NCI-H2171 (cell line): Measurements from ENCODE around the gene PLA2G2C.

Source experiments
- DNase-seq: peaks from one replicate; lab custom pipeline; 2025; lab: John Stamatoyannopoulos, UW

The PLA2G2C gene

DNA sequence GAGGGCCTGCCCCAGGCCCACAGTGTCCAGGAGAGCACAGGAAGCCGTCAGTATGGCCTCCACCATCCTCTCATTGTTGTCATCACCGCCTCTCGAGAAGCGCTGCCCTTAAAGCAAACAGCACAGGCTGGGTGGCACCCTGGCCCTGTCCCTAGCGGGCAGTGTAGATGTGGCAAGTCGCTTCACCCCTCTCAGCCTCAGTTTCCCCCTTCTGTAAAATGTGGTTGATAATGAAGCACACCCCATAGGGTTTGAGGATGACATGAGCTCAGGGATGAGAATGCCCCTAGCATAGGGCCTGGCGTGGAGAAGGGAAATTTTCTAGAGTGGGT is 33.8 kb downstream of the PLA2G2C start:
- no peak for DNase-seq

DNA sequence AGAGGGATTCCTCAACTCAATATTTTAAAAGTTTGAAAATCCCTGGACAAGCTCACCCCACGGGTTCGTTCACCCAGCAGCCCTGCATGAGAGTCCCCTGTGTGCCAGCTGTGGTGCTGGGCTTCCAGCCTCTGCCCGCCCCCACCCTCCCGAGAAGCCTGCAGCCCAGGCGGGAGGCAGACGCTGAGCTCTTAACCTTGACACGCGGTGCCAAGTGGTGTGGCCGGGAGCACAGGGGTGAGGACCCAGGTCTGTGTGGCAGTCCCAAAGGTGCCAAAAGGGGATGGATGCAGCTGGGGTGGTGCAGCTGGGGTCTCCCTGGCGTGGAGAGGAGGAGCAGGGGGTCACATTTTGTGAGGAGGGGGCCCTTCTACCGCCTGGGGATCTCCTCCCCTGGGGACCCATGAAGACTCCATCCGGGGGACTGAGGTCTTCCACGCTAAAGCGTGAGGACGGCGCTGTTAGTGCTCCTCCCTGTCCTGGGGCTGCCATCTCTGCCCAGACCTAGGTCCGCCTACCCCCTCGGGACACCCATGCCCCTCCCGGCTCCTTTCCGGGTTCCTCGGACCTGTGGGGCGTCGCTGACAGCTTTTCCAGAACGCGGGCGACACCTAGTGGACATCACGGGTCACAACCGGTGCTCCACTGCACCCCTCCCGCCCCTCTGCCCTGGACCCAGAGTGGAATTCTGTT is 34.3 kb downstream of the PLA2G2C start:
- peak; percentile 78 for DNase-seq

DNA sequence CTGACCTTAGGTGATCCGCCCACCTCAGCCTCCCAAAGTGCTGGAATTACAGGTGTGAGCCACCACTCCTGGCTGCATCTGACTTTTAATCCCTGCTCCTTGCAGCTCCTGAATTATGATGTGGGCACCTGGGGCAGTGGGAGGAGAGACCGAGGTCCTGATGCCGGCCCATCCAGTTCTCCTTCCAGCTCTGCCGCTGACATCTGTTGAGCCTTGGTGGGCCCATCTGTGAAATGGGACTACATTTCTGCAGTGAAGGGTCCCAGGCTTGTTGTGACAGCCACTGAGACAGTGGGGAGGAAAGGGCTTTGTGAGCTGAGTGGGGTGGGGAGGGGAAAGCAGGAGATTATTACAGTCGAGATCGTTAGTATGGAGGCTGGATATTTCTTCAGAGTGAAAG is 35.3 kb downstream of the PLA2G2C start:
- no peak for DNase-seq

DNA sequence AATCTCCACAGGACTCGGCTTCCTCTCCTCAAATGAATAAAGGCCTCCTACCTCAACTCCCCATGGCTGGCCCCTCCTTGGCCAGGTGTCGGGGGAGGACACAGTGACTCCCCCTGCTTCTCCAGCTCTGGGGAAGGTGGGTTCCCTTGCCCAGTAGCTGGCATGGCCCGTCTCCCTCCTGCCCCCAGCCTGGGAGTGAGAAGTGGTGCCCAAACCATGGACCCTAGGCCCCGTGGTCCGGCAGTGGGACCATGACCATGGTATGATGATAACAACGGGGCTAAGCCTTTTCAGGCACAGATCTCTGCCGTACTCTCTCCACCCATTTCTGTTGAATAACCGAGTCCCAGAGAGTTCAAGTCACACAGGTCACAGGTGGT is 36.0 kb downstream of the PLA2G2C start:
- DNase-seq, result no peak

DNA sequence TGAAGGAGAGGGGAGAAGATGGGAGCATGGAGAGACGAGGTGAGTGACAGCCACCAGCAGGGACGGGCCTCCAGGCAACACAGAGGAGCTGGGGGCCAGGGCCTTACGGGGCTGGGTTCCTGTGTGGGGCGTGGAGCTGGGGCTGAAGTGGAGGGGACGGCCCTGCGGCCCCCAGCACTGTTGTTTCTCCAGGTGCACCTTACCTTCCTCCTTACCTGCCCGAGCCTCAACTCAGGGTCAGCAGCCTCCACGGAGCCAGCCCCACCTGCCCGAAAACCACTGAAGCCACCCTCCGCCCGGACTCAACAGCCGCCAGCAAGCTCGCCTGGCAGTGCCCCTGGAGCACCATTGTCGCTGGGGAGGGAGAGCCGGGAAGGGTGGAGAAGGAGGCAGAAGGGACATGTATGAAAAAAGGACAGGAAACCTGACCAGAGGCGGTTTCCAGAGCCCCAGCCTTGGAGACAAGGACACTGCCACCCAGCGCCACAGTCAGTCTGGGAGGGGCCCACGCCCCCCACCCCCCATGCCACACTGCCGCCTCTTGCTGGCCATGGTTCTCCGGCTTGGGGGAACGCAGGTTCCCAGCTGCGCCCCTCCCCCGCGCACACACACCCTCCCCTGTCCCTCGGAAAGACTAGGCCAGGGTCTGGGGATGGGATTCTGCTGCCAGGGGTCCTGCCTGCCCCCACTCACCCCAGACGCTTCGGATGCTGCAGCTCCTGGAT is 36.6 kb downstream of the PLA2G2C start:
- DNase-seq, result no peak

DNA sequence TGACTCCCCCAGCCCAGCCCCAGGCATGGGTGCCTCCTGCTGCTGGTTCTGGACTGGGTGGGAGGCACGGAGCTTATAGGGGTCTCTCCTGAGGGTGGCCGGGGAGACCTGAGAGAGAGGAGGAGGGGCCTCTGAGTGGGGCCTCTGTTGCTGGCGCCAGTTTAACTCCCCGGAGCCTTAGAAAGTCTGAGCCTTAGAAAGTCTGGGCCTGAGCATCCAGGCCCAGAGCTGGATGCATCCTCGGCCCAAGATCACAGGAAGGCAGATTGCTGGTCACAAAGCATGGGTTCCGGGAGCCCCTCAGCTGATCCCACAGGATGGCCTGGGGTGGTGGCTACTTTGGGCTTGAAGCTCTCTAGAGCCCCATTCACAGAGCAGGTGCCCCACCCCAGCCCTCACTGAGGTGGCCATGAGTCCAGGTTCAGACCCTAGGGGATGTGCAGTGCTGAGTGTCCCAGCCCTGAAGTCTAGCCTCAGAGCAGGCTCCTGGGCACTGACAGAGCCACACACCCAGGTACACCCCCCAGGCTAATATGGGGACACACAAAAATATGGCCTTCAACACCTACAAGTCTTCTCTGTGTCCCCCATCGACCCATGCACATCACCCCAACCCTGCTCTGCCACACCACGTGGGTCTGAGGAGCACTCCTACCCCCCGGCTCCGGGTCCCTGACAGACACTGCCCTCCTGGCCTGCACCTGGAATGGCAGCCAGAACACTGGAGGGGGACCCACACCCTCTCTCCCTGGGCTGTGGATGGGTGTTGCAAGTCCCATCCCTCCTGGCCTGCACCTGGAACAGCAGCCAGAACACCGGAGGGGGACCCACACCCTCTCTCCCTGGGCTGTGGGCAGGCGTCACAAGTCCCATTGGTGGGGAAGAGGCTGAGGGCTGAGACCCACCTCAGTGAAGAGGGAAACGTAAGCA is 37.5 kb downstream of the PLA2G2C start:
- DNase-seq, result no peak

DNA sequence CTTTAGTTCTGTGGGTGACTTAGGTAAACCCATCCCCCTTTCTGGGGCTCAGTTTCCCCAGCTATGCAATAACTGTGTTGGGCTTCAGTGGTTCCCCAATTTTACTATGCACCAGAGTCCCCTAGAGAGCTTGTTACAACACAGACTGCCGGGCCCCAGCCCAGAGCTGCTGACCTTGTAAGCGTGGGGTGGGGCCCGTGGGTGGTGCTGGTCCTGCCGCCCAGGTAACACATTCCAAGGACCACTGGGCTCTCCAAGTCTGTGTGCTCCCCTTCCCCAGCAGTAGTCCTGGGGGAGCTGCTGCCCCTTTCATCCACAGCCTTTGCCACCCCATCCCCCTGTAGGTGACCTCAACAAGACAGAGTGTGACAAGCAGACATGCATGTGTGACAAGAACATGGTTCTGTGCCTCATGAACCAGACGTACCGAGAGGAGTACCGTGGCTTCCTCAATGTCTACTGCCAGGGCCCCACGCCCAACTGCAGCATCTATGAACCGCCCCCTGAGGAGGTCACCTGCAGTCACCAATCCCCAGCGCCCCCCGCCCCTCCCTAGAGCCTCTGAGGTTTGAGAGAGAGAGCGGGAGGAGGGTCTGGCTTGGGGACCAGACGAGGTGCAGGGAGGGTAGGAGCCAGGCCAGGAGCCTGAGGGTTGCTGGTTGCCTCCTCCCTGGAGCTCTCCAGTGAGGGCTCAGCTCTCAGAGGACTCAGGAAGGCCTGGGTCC is 38.3 kb downstream of the PLA2G2C start:
- no peak for DNase-seq

DNA sequence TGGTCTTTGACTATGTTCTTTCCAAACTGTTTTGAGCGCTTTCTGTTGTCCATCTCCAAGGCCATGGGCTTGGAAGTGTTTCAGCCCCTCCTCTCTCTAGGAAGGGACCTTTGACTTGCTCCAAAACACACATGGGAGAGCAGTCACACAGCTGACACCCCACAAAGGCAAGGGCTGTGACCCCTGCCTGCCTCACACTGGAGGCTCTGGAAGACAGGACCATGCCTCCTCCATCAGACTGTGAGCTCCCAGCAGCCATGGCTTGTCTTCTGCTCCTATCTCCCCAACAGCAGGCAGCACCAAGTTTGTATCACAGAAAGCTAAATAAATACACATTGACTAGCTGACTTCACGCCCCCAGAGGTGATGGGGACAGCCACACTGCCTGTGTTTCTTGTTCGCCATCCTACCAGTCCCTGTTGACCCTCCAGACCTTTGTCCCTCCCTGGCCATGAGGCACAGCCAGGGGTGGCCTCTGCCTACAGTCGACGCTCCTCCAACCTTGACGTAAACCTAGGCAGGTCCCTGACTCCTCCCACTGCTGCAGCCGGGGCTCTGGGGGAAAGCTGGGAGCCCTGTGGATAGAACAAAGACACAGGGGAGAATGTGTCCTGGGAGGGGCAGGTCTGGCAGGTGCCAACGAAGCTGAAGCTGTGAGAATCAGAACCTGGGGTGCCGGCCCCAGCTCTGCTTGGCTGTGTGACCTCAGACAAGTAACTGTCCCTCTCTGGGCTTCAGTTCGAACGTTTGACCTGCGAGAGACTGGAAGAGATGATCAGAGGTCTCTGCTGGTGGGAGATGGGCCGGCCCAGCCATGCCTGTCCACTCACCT is 42.4 kb downstream of the PLA2G2C start:
- no peak for DNase-seq

DNA sequence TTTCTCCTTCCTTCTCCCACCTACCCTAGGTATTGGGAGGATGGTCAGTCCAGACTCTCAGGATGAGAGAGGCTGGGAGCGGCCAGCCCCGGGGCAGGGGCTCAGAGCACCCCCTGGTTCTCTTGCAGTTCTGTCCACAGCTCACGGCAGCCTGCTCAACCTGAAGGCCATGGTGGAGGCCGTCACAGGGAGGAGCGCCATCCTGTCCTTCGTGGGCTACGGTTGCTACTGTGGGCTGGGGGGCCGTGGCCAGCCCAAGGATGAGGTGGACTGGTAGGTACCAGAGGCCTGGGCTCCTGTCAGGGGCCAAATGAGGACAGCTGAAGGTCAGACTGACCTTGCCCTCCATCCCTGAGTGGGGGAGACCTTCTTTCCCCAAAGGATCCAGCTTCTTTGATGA is 43.0 kb downstream of the PLA2G2C start:
- no peak for DNase-seq

DNA sequence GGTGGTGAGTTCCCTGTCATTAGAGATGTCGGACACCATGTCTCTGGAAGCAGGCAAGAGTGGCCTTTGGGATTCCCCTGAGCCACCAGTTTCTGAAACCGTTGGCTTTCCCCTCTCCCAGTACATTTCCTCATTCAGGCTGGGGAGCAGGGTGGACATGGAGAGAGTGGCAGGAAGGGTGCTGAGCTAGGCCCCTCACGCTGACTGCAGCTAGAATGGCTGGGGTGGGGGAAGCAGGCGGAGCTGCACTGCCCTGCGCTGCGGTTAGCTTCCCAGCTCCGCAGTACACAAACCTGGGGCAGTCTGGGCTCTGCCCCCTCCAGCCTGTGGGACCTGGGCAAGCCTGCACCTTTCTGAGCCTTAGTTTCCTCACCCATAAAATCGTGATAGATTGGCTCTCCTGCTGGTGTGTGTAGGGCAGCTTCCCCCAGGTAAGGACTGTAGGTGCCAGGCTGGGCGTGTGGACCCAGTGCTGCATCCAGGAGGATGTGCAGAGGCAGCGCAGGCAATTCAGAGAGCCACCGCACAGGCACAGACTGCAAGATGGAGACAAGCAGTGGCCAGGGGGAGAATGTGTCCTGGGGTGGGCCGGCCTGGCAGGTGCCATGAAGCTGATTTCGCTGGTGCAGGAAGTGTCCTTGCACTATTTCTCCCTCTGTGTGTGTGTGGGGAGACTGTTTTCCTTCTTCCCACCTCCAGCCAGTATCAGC is 44.2 kb downstream of the PLA2G2C start:
- no peak for DNase-seq

DNA sequence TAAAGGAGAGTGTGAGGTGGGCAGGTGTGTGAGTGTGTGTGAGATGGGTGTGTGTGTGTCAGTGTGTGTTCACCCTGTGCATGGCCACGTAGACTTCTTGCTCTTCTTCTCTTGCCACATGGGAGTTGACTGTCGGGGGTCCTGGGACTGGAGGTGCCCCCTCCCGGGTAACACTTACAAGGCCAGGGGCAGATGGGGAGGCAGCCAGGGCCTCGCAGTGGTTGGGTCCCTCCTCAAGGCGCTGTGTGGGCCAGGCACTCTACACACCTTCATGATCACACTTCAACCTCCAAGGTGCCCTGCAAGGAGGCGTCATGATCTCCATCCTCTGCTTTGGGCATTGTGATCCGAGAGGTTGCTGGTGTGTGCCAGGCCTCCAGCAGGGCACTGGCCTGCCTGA is 44.9 kb downstream of the PLA2G2C start:
- no peak for DNase-seq

DNA sequence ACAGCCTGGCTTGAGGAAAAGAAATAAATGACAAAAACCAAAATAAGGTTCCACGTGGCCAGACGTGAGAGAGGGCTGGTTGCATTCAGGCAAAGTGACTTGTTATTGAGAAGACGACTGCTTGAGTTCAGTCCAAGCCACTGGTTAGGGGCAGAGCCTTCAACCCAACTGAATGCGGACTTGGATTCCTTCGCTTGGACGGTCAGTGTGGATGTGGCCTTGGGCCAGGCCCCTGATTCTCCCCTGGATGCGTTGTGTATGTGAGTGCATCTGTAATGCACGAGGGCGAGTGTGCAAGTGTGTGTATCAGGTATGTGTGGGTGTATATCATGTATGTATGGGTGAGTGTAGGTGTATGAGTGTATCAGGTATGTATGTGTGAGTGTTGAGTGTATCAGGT is 45.3 kb downstream of the PLA2G2C start:
- DNase-seq, result no peak

DNA sequence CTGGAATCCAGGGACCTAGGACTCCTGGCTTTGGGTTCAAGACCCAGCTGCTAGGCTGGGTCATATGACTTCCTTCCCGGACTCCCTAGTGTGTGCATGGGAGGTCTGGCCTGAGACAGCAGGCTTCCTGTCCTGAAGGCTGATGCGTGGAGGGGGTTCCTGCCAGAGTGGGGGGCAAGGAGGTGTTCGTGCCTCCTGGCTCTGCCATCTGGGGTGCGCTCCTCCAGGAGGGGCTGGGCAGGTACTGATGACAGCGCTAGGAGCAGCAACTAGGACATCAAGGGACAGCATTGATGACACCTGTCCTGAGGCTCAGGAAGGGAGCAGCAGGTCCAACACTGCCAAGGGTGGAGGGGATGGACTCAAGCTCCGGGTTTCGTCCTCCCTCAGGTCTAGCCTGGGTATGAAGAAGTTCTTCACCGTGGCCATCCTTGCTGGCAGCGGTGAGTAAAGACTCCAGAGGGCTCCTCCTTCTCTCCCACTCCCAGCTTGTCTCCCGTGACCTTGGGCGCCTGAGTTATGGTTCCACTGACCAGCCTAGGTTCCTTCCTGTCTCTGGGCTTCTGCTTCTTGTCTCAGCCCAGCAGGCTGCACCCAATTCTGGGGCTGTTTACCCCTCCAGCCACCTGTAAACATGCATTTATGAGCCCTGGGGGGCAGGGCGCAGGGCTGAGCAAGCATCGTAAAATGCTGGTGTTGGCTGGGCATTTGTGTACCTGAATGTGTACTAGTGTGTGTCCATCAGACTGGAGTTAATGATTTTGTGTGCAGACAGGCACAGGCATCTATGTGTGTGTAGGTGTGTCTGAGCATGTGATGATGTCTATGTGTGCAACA is 46.3 kb downstream of the PLA2G2C start:
- DNase-seq, result no peak

DNA sequence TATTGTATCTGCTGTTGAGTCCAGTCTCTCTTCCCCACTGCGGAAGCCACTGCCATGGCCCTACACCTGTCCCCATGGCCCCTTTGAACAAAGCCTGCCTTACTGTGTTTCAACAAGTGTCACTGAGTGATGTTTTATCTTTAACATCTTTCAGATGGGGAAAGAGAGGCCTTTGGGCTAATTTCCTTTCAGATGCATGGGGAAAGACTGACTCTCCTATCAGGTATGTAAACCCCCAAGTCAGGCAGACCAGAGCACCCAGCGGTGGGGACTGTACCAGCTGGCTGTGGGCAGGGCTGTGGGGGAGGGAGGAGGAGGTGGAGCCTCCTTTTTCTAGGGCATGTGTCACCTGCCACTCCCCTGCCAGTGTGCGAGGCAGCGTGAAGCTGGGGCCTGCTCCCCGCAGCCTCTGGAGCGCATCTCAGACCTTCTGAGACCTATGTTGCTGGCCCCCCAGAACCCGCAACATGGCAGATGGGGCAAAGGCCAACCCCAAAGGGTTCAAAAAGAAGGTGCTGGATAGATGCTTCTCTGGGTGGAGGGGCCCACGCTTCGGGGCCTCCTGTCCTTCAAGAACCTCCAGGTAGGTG is 47.3 kb downstream of the PLA2G2C start, which contains the start of gene PLA2G2F:
Gene PLA2G2F, plus strand, starts transcription at position 363 of the 590 bp plus-strand sequence. Its CDS starts 105 bp downstream, at position 468.
- no peak for DNase-seq

DNA sequence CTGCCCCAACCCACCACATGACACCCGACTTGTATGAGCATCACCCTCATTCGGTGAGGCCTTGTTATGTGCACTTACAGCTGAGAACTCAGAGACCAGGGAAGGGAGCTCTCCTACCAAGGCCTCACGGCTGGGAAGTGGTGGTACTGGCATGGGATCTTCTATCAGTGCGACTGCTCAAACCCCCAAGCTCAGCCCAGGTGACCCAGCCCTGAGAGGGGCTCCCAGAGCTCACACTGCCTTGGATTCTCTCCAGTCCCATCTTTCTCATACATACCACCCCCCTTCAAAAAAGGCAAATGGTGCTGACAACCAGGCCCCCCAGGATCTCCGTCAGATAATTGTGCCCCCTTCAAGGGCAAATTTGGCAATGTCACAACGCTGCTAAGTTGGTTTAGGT is 48.0 kb downstream of the PLA2G2C start:
- DNase-seq, result no peak

DNA sequence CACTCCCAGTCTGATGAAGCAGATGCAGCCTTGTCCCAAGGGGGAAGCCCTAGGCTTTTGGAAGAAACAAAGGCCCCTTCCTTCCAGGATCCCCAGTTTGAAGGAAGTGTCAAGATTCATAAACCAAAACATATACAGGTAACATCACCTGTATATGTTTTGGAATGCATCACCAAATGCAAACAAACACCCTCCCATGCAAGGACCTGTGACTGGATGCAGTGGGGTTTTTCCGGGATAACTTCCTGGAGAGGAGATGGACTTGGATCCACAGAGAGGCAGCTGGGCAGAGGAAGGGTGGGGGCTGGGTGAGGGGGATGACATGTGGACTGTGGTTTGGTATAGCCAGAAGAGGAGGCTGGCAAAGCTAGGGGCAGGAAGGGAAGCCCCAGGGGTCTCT is 48.7 kb downstream of the PLA2G2C start:
- no peak for DNase-seq

DNA sequence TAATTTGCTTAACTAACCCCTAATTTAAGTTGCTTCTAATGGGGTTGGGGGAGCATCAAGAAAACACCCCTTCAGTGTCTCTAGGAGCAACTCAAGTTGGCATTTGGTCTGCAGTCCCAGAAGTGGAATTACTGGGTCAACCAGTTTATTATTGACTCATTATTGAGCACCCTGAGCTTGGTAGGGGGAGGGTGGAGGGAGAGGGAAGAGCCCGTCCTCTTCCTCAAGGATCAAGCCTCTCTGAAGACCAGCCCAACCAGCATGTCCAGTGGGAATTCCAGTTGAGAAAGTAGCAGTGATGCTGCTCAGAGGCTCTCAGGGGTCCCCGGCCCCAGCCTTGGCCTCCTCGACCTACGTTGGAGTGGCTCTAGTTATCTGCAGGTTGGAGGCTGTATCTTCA is 49.3 kb downstream of the PLA2G2C start:
- DNase-seq, result no peak

DNA sequence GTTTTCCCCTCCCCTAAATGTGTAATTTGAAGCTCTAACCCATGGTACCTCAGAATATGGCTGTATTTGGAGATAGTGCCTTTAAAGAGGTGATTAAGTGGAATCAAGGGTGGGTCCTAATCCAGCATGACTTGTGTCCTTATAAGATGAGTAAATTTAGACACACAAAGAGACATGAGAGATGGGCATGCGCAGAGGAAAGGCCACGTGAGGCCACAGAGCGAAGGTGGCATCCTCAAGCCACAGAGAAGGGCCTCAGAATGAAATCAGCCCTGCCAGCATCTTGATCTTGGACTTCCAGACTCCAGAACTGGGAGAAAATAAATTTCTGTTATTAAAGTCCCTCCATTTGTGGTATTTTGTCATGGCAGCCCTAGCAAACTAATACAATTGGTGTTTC is 50.1 kb downstream of the PLA2G2C start:
- no peak for DNase-seq

DNA sequence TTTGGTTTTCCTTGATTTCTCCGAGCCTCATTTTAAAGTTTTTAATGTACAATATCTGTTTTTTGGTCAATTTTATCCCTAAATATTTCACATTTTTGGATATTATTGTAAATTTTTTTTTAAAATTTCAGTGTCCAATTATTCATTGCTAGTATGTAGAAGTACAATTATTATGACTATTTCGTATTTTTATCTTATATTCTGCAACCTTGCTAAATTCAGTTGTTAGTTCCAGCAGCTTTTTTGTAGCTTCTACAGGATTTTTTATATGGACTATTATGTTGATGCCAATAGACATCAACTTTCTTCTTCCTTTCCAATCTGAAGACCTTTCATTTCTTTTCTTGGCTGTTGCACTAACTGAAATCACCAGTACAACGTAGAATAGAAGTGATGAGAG is 51.3 kb downstream of the PLA2G2C start:
- no peak for DNase-seq
